Lower lobe of right lung (tissue), 2 donors: ENCODE measurements around the gene GLIS1. TPM values are rescaled to one million over a fixed set of nuclear protein-coding genes. Genes with fewer than 3 reads are reported as not detected.

Source experiments
- ATAC-seq, 2 donors: fragments of 200-7000 bp; cut with Tn5 transposase; one replicate each; pipeline ENCODE4 v1.9.1; 2020 to 2022; ENCODE audit warnings: mild to moderate bottlenecking in 2 of 2, moderate library complexity in 2 of 2
- DNase-seq: peaks from one replicate; pipeline ENCODE4 v3.0.0-alpha.2; 2020
- H3K27ac ChIP-seq: fragments of 200-600 bp; one replicate; pipeline ENCODE4 v1.8.0; 2022
- H3K27me3 ChIP-seq: fragments of 200-600 bp; one replicate; pipeline ENCODE4 v1.8.0; 2022; ENCODE audit warnings: low read depth
- H3K36me3 ChIP-seq: fragments of 200-600 bp; one replicate; pipeline ENCODE4 v1.8.0; 2022; ENCODE audit warnings: mild to moderate bottlenecking
- H3K4me1 ChIP-seq: fragments of 200-600 bp; one replicate; pipeline ENCODE4 v1.8.0; 2022
- H3K4me3 ChIP-seq: fragments of 200-600 bp; one replicate; pipeline ENCODE4 v1.8.0; 2022; ENCODE audit warnings: mild to moderate bottlenecking
- H3K9me3 ChIP-seq: fragments of 200-600 bp; one replicate; pipeline ENCODE4 v1.8.0; 2022
- intact Hi-C: fragments of 100-400 bp; cut with DNase I; formaldehyde crosslinking; loops from one replicate; pipeline ENCODE4 v1.11.0; 2022
- total RNA-seq: library from RNA; stranded (reverse); fragmentation: NEBNext Ultra II Directional; extraction: Animal tissue kit (Norgen Biotek cat#: 25700); gene quantifications from one replicate; pipeline ENCODE4 v1.2.1, GENCODE V29; 2021
- TF ChIP-seq, protein P1 (sequence below): fragments of 200-600 bp; IDR thresholded peaks from one replicate; pipeline ENCODE4 v1.8.0; 2022; ENCODE audit warnings: antibody characterized with exemption, mild to moderate bottlenecking
- donor health status: DM: no; HTN: yes; CAD: no; lungs with severe emphysema.

GLIS1 gene
- total RNA-seq, 1 donor from 2014 or later = not detected

- DNase-seq (no peak), ATAC-seq (no peak)
- Histone ChIP-seq H3K27me3 (no peaks in the 10 kb centered on the region), H3K9me3 (no peaks in the 10 kb centered on the region), H3K4me1 (no peaks in the 10 kb centered on the region), H3K27ac (no peak overlapping the region), H3K4me3 (no peak overlapping the region), H3K36me3 (no peaks in the 10 kb centered on the region)
- TF ChIP-seq, protein P1, sequence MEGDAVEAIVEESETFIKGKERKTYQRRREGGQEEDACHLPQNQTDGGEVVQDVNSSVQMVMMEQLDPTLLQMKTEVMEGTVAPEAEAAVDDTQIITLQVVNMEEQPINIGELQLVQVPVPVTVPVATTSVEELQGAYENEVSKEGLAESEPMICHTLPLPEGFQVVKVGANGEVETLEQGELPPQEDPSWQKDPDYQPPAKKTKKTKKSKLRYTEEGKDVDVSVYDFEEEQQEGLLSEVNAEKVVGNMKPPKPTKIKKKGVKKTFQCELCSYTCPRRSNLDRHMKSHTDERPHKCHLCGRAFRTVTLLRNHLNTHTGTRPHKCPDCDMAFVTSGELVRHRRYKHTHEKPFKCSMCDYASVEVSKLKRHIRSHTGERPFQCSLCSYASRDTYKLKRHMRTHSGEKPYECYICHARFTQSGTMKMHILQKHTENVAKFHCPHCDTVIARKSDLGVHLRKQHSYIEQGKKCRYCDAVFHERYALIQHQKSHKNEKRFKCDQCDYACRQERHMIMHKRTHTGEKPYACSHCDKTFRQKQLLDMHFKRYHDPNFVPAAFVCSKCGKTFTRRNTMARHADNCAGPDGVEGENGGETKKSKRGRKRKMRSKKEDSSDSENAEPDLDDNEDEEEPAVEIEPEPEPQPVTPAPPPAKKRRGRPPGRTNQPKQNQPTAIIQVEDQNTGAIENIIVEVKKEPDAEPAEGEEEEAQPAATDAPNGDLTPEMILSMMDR = no peak
- intact Hi-C loops = no loop called here
Observed at GRCh38 chr1:53696051-53696450, 42.9 kb downstream of the GLIS1 start.

- ATAC-seq (no peak), DNase-seq (no peak)
- TF ChIP-seq, protein P1 = no peak
- Histone ChIP-seq H3K4me1 (no peaks in the 10 kb centered on the region), H3K36me3 (no peaks in the 10 kb centered on the region), H3K27me3 (no peaks in the 10 kb centered on the region), H3K27ac (no peak overlapping the region), H3K9me3 (no peaks in the 10 kb centered on the region), H3K4me3 (no peak overlapping the region)
- intact Hi-C loops = no loop called here
Observed at GRCh38 chr1:53695116-53695515, 43.8 kb downstream of the GLIS1 start.

DNA sequence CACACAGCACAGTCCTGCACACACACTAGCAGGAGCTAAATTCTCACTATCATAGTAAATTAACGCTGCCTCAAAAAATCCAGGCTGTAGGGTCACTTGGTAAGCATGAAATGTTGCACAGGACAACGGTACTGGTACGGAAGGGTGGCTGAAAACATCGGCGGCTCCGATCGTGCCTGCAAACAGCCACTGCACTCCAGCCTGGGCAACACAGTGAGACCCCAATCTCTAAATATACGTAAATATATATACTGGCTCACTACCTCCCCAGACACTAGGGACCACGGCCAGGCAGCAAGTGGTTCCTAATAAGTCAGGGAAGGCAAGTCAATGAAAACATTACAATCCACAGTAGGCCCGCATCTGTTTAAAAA, 44.3 kb downstream of the GLIS1 start:
- ATAC-seq (no peak), DNase-seq (no peak)
- TF ChIP-seq, protein P1 = no peak
- intact Hi-C loops = no loop called here
- no peaks in the 10 kb centered on the region for H3K27me3 ChIP-seq
- no peak overlapping the region for H3K27ac ChIP-seq
- H3K4me1 ChIP-seq = no peaks in the 10 kb centered on the region
- H3K4me3 ChIP-seq = no peak overlapping the region
- no peaks in the 10 kb centered on the region for H3K9me3 ChIP-seq
- H3K36me3 ChIP-seq = no peaks in the 10 kb centered on the region

DNA sequence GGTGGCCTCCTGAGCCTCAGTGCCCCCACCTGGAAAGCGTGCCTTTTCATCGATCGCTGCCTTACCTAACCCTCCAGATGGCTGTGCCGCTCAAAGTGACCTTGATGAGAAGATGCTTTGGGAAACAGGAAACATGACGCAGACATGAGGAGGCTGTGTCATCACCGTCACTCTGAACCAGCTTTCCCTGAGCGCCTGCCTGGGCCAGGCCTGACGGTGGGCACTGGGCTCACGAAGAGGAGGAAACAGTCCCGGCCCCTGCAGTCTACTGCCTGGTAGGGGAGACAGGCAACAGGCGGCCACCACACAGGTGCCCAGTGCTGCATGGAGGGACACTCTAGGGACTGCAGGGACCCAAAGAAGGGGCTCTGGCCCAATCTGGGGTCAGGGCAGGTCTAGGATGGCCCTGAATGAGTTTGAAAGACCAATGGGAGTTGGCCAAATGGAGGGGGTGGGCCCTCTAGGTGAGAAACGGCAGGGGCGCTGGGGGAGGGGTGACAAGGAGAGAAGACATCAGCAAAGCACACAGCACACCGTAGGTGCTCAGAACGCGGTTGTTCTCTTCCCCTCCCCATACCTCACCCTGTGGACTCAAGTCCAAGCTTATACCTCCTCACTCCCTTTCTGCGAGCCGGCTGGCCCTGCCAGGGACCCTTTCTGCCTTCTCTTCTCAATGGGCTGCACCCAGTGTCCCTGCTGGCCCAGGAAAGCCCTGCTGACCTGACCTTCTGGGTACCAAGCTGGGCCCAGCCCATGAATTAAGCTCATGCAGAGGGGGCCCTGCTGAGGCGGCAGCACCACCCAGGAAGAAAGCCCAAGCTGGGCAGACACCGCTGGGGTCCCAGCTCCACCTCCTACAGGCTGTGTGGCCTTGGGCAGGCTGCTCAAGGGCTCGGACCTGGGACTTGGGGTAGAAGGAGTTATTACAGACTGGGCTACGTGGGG, 44.9 kb downstream of the GLIS1 start:
- intact Hi-C loops = no loop called here
- TF ChIP-seq, protein P1 = no peak
- Histone ChIP-seq H3K27ac (no peak overlapping the region), H3K9me3 (no peaks in the 10 kb centered on the region), H3K4me1 (no peaks in the 10 kb centered on the region), H3K27me3 (no peaks in the 10 kb centered on the region), H3K4me3 (no peak overlapping the region), H3K36me3 (no peaks in the 10 kb centered on the region)
- DNase-seq (no peak), ATAC-seq (no peak)

DNA sequence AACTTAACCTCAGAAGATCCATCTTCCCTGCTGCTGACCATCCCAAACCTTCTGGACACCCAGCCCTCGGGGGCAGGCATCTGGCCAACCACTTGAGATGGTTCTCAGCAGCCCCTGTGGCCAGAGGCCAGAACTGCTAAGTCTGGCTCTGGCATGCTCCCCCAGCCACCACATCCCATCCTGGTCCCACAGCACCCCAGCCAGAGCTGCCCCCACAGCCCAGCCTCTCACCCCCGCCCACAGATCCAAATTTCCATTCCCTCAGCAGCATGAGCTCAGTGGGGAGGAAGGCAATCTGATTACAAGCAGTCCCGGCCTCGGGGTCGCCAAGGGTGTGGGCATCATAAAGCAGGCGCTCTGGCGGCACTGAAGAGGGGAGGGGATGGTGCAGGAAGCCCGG, 45.6 kb downstream of the GLIS1 start:
- TF ChIP-seq, protein P1 = no peak
- intact Hi-C loops = no loop called here
- DNase-seq (no peak), ATAC-seq (no peak)
- Histone ChIP-seq H3K27ac (no peak overlapping the region), H3K4me1 (no peaks in the 10 kb centered on the region), H3K4me3 (no peak overlapping the region), H3K36me3 (no peaks in the 10 kb centered on the region), H3K9me3 (no peaks in the 10 kb centered on the region), H3K27me3 (peaks cover 5% of the 10 kb centered on the region)
